Common myeloid progenitor, CD34-positive (primary cell): ENCODE measurements around the gene NFE2L3.

Source experiments
- CTCF ChIA-PET: fragments of 350-600 bp; sonication (Branson Sonifier 250); formaldehyde crosslinking; loops from one replicate; lab custom pipeline; 2021; ENCODE audit warnings: antibody characterized with exemption; lab: Charles Lee
- POLR2A ChIA-PET: fragments of 350-600 bp; sonication (Branson Sonifier 250); formaldehyde crosslinking; loops from one replicate; lab custom pipeline; 2021; ENCODE audit warnings: antibody characterized with exemption; lab: Charles Lee
- DNase-seq, 3 donors: peaks; one replicate each; pipeline versions ENCODE4 v3.0.0 to v3.0.0-alpha.2; 2013
- H3K27ac ChIP-seq, 2 experiments: 1 replicate in 1 of 2; 2 replicates in 1 of 2; pipeline ENCODE4 v1.7.0; 2013; ENCODE audit warnings: inconsistent platforms in 2 of 2, low read length in 2 of 2, mild to moderate bottlenecking in 2 of 2, low read depth in 1 of 2, moderate library complexity in 1 of 2; ENCODE audit not compliant: severe bottlenecking in 2 of 2, insufficient read depth in 1 of 2, poor library complexity in 1 of 2
- H3K27me3 ChIP-seq, 5 experiments: replicated peaks in 2 of 5; 1 replicate in 3 of 5; 2 replicates in 2 of 5; pipeline versions ENCODE4 v1.6.1 to v1.7.0; 2013; ENCODE audit warnings: low read length in 4 of 5, mild to moderate bottlenecking in 2 of 5, moderate library complexity in 2 of 5, inconsistent platforms in 1 of 5; ENCODE audit not compliant: insufficient read depth in 5 of 5, control insufficient read depth in 4 of 5
- H3K36me3 ChIP-seq, 4 experiments: 1 replicate in 2 of 4; 2 replicates in 2 of 4; pipeline versions ENCODE4 v1.6.1 to v1.7.0; 2013; ENCODE audit warnings: low read length in 3 of 4, control low read depth in 1 of 4, mild to moderate bottlenecking in 1 of 4; ENCODE audit not compliant: control insufficient read depth in 4 of 4, insufficient read depth in 4 of 4
- H3K4me1 ChIP-seq, 4 experiments: 1 replicate in 3 of 4; 2 replicates in 1 of 4; pipeline versions ENCODE4 v1.6.1 to v1.7.1; 2013; ENCODE audit warnings: low read length in 3 of 4, mild to moderate bottlenecking in 3 of 4, control low read depth in 1 of 4, inconsistent platforms in 1 of 4, moderate library complexity in 1 of 4; ENCODE audit not compliant: control insufficient read depth in 4 of 4, insufficient read depth in 4 of 4; ENCODE audit errors: control extremely low read depth in 1 of 4
- H3K4me3 ChIP-seq, 7 experiments: 1 replicate in 4 of 7; 2 replicates in 3 of 7; pipeline versions ENCODE4 v1.5.1 to v1.7.0; 2013; ENCODE audit warnings: mild to moderate bottlenecking in 7 of 7, low read length in 6 of 7, moderate library complexity in 6 of 7, inconsistent platforms in 2 of 7, low read depth in 2 of 7, control low read depth in 1 of 7; ENCODE audit not compliant: insufficient read depth in 4 of 7, control insufficient read depth in 1 of 7; ENCODE audit errors: extremely low read depth in 1 of 7
- H3K9me3 ChIP-seq, 5 experiments: 1 replicate in 4 of 5; 2 replicates in 1 of 5; pipeline versions ENCODE4 v1.6.1 to v1.7.1; 2013; ENCODE audit warnings: low read length in 4 of 5, mild to moderate bottlenecking in 2 of 5, inconsistent platforms in 1 of 5, low read depth in 1 of 5, moderate library complexity in 1 of 5; ENCODE audit not compliant: control insufficient read depth in 4 of 5, insufficient read depth in 2 of 5; ENCODE audit errors: control extremely low read depth in 1 of 5
- WGBS: methylation state at CpG from one replicate; pipeline ENCODE4 v1.1.5; 2013; ENCODE audit not compliant: insufficient coverage; 5-methylcytosine and 5-hydroxymethylcytosine counted together

NFE2L3 gene

DNA sequence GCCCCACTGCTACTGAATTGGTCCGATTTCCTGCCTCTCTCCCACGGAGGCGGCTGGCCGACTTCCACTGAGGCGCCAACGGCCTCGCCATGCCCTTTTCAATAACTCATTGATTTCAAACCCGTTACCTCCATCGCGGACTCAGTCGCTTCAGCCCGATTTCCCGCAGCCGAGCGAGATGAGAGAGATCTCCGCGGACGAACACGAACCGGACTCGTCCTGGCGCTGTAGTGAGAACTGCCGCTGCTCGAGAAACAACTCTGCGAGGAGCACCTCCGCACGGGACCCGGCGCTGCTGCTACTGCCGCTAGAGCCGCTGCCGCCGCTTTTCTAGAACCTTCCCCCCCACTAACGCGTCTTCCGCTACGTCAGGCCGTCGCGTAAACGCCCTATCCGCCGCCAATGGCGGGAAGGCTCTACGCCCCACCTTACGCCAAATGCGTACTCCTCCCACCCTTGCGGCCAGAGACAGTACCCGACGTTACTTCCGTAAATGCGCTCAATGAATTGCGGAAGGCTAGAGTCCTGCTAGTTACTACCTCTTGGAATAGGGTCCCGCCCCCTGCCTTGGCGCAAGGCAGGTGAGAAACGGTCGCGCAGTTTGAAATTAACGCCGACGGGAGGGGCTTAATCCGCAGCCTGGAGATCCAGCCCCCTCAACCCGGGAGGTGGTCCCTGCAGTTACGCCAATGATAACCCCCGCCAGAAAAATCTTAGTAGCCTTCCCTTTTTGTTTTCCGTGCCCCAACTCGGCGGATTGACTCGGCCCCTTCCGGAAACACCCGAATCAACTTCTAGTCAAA, 48.6 kb downstream of the NFE2L3 start, which contains the start of gene HNRNPA2B1:
Gene HNRNPA2B1, minus strand, starts transcription at position 303 of the 803 bp plus-strand sequence. Its CDS starts 169 bp downstream, at position 134.
- Histone ChIP-seq H3K27ac (peak within 1 kb of the TSS; percentile 98 to 99), H3K4me1 (peaks cover 36 to 55% (median 50%) of the 10 kb centered on the region in 4 experiments), H3K9me3 (no peaks in the 10 kb centered on the region), H3K36me3 (peaks cover 14 to 53% (median 24%) of the 10 kb centered on the region in 4 experiments), H3K4me3 (peak within 1 kb of the TSS; percentile 95 to 100 (median 99)), H3K27me3 (no peaks in the 10 kb centered on the region)
- ChIA-PET CTCF (interaction anchor here (0.8 to 4.9 kb wide), 7 partner anchors 9 to 957 kb away, joined by 3 to 41 read pairs (median 4); partner anchors contain the start of gene NFE2L3), POLR2A (interaction anchor here (0.5 to 4.1 kb wide), 21 partner anchors 9 to 969 kb away, joined by 3 to 28 read pairs (median 4); partner anchors contain the start of genes HOXA7, NFE2L3 and SNX10)
- 0% methylated on average over 68 of the region's 71 CpGs for WGBS
- DNase-seq = peak; percentile 99 to 100 (median 100)

DNA sequence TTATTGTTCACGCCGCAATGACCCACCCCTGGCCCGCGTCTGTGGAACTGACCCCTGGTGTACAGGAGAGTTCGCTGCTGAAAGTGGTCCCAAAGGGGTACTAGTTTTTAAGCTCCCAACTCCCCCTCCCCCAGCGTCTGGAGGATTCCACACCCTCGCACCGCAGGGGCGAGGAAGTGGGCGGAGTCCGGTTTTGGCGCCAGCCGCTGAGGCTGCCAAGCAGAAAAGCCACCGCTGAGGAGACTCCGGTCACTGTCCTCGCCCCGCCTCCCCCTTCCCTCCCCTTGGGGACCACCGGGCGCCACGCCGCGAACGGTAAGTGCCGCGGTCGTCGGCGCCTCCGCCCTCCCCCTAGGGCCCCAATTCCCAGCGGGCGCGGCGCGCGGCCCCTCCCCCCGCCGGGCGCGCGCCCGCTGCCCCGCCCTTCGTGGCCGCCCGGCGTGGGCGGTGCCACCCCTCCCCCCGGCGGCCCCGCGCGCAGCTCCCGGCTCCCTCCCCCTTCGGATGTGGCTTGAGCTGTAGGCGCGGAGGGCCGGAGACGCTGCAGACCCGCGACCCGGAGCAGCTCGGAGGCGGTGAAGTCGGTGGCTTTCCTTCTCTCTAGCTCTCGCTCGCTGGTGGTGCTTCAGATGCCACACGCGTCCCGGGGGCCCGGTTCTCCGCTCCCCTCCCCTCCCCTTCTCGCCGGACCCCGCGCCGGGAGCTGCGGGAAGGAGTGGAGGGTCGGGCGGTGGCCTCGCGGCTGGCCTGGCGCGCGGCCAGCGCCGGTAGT, 49.4 kb downstream of the NFE2L3 start, which contains the start of gene CBX3:
Gene CBX3, plus strand, starts transcription at position 499 of the 772 bp plus-strand sequence. CDS start 1,254 bp downstream, outside the sequence.
- H3K9me3 ChIP-seq = no peaks in the 10 kb centered on the region
- POLR2A ChIA-PET = interaction anchor here (0.5 to 4.1 kb wide), 10 partner anchors 10 to 968 kb away, joined by 3 to 28 read pairs (median 4); partner anchors contain the start of genes NFE2L3 and SNX10
- H3K27me3 ChIP-seq = no peaks in the 10 kb centered on the region
- peak within 1 kb of the TSS; percentile 95 to 100 (median 99) for H3K4me3 ChIP-seq
- WGBS = 0% methylated on average over 30 of the region's 86 CpGs
- H3K4me1 ChIP-seq = peaks cover 29 to 53% (median 45%) of the 10 kb centered on the region in 4 experiments
- H3K36me3 ChIP-seq = peaks cover 10 to 52% (median 19%) of the 10 kb centered on the region in 4 experiments
- H3K27ac ChIP-seq = peak within 1 kb of the TSS; percentile 98 to 99
- DNase-seq = peak; percentile 92 to 96 (median 96)
- CTCF ChIA-PET = interaction anchor here (1.5 to 1.6 kb wide), 2 partner anchors 9 to 49 kb away, joined by 3 to 5 read pairs; partner anchors contain the start of gene NFE2L3

DNA sequence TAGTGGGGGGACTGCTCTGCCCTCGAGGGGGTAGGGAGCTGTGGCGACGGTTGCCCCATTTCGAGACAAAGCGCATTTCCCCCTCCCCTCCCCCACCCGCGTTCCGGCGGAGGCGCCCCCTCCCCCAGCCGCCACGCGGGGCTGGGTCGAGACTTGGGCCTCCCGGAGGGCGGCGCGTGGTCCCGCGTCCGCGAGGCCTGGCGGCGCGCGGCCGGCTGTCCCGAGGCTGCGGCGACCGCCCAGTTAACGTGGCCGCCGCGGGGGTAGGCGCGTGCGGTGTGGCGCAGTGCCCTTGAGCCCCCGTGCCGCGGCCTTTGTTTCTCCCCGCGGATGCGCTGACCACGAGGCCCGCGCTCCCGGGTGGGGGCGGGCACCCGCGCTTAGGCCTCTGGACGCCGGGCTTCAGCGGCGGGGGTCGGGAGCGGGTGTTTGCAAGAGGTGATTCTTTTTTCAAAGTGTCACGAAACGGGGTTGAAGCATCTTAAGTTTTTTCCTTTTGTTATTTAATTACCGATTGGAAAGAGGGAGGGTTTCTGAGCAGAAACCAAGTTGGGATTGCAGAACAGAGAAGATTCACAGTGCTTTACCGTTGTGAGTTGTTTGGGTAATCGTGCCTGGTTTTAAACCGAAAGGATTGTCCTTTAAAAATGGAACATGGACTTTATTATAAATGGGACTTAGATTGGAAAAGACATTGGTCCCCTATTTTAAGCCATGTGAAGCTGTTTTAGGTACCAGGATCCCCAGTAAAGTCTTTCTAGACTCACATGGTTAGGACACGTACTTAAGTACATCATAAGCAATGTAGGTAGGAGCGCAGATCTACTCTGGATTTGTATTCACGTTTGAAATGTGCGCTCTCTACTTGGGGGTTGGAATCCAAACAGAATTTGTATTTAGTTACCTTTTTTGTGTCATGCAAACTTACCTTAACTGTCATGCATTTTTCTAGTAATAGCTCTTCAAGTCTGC, 50.3 kb downstream of the NFE2L3 start:
- ChIA-PET POLR2A (interaction anchor here (0.5 to 4.1 kb wide), 5 partner anchors 13 to 163 kb away, joined by 3 to 28 read pairs (median 3); no protein-coding TSS in a partner anchor), CTCF (interaction anchor here (0.7 to 1.5 kb wide), 3 partner anchors 8 to 82 kb away, joined by 3 to 5 read pairs (median 4); no protein-coding TSS in a partner anchor)
- DNase-seq = peak in 2 of 3 donors; percentile 72 to 73
- Histone ChIP-seq H3K4me1 (peaks cover 22 to 45% (median 37%) of the 10 kb centered on the region in 4 experiments), H3K27me3 (no peaks in the 10 kb centered on the region), H3K27ac (peak overlapping the region; percentile 83 to 99), H3K4me3 (peak overlapping the region; percentile 79 to 100 (median 99)), H3K36me3 (peaks cover 6 to 52% (median 19%) of the 10 kb centered on the region in 4 experiments), H3K9me3 (no peaks in the 10 kb centered on the region)
- 0% methylated on average over 52 of the region's 68 CpGs for WGBS

DNA sequence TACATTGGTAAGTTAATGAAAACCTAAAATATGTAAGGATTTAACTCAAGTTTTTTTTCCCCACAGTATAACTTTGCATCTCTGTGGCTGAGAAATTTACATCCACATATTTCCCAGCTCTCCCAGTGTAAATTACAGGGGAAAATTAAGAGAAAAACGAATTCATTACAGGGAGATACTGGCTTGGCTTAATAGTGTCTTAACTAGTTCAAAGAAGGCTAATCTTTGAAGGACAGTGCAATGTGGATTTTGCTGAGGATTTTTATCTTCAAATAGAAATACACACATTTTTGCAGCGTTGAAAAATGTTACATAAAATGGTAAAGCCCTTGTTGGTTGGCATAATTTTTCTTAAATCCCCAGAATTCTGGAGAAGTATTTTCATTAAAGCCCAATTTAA, 51.0 kb downstream of the NFE2L3 start:
- WGBS = no CpG with 5 or more reads among the region's 2 CpGs
- H3K4me3 ChIP-seq = peak overlapping the region in 6 of 7 experiments; percentile 97 to 100 (median 100)
- no peaks in the 10 kb centered on the region for H3K27me3 ChIP-seq
- peaks cover 6 to 53% (median 23%) of the 10 kb centered on the region in 4 experiments for H3K36me3 ChIP-seq
- ChIA-PET CTCF (interaction anchor here (0.7 to 1.0 kb wide), 2 partner anchors 76 to 82 kb away, joined by 3 to 4 read pairs; no protein-coding TSS in a partner anchor), POLR2A (interaction anchor here (0.5 kb wide), 1 partner anchor 116 kb away, joined by 3 read pairs; no protein-coding TSS in a partner anchor)
- H3K9me3 ChIP-seq = no peaks in the 10 kb centered on the region
- H3K27ac ChIP-seq = peak overlapping the region; percentile 83 to 99
- H3K4me1 ChIP-seq = peaks cover 22 to 40% (median 32%) of the 10 kb centered on the region in 4 experiments
- no peak for DNase-seq

DNA sequence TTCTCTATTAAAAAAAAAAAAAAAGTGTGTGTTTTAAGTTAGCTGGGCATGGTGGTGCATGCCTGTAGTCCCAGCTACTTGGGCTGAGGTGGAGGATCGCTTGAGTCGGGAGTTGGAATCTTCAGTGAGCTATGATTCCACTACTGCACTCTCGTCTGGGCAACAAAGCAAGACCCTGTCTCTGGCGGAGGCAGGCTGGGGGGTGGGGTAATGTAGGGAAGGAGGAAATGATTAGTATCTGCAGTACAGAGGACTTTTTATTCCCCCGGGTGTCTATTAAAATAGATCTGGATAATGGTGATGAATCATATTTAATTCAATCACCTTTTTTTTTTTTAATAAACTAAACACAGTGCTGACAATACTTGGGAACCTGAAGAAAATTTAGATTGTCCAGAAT, 56.0 kb downstream of the NFE2L3 start:
- ChIA-PET POLR2A (no interaction called here), CTCF (interaction anchor here (0.8 to 1.2 kb wide), 2 partner anchors 157 to 459 kb away, joined by 3 read pairs; no protein-coding TSS in a partner anchor)
- no peak for DNase-seq
- 83% methylated on average over 4 of the region's 5 CpGs for WGBS
- Histone ChIP-seq H3K36me3 (peaks cover 22 to 72% (median 44%) of the 10 kb centered on the region in 4 experiments), H3K9me3 (no peaks in the 10 kb centered on the region), H3K4me1 (peaks cover 19 to 32% (median 26%) of the 10 kb centered on the region in 4 experiments), H3K4me3 (no peak overlapping the region), H3K27me3 (no peaks in the 10 kb centered on the region), H3K27ac (no peak overlapping the region)
